B cell (primary cell): ENCODE measurements around the gene GPC3. TPM values are rescaled to one million over a fixed set of nuclear protein-coding genes. Genes with fewer than 3 reads are reported as not detected.

Experiments
- ATAC-seq: fragments of 200-7000 bp; cut with Tn5 transposase; one replicate; pipeline ENCODE4 v1.10.0; 2021; ENCODE audit warnings: low read depth, mild to moderate bottlenecking, moderate number of reproducible peaks, moderate library complexity
- CTCF ChIA-PET: fragments of 350-600 bp; sonication (Branson Sonifier 250); formaldehyde crosslinking; loops from one replicate; lab custom pipeline; 2021; ENCODE audit warnings: antibody characterized with exemption, inconsistent platforms; lab: Charles Lee
- POLR2A ChIA-PET: fragments of 350-600 bp; sonication (Branson Sonifier 250); formaldehyde crosslinking; loops from one replicate; lab custom pipeline; 2021; ENCODE audit warnings: antibody characterized with exemption; lab: Charles Lee
- DNase-seq: peaks from one replicate; pipeline ENCODE4 v3.0.0; 2013
- H2AFZ ChIP-seq: 2 replicates; pipeline ENCODE4 v1.6.1; 2012; ENCODE audit warnings: mild to moderate bottlenecking, low read depth, low read length; ENCODE audit not compliant: insufficient read depth, poor library complexity, severe bottlenecking
- H3K27ac ChIP-seq, 2 donors: 1 replicate in 1 of 2; 2 replicates in 1 of 2; pipeline ENCODE4 v1.5.1; 2012 to 2013; ENCODE audit warnings: low read length in 2 of 2, mild to moderate bottlenecking in 2 of 2, moderate library complexity in 1 of 2
- H3K27me3 ChIP-seq, 4 experiments: fragments of 200-600 bp in 1 of 4; sonication (generic) in 1 of 4; replicated peaks in 1 of 4; 1 replicate in 2 of 4; 2 replicates in 2 of 4; pipeline versions ENCODE4 v1.6.1 to v1.7.0; 2013 to 2016; ENCODE audit warnings: low read length in 3 of 4, mild to moderate bottlenecking in 2 of 4, mixed read lengths in 1 of 4, moderate library complexity in 1 of 4; ENCODE audit not compliant: insufficient read depth in 4 of 4, control insufficient read depth in 3 of 4; ENCODE audit errors: control extremely low read depth in 1 of 4
- H3K36me3 ChIP-seq, 2 experiments: replicated peaks in 1 of 2; 1 replicate in 1 of 2; 2 replicates in 1 of 2; pipeline versions ENCODE4 v1.6.1 to v1.7.1; 2013; ENCODE audit warnings: low read length in 1 of 2; ENCODE audit not compliant: insufficient read depth in 2 of 2, control insufficient read depth in 1 of 2; ENCODE audit errors: control extremely low read depth in 1 of 2, extremely low read depth in 1 of 2
- H3K4me1 ChIP-seq, 2 donors: fragments of 200-600 bp in 1 of 2; sonication (generic) in 1 of 2; 1 replicate in 1 of 2; 2 replicates in 1 of 2; pipeline versions ENCODE4 v1.5.1 to v1.6.1; 2013 to 2017; ENCODE audit warnings: low read length in 2 of 2; ENCODE audit not compliant: control insufficient read depth in 2 of 2, insufficient read depth in 2 of 2
- H3K4me2 ChIP-seq: replicated peaks from 2 replicates; pipeline ENCODE3; 2012; ENCODE audit warnings: mild to moderate bottlenecking, low read depth, low read length; ENCODE audit not compliant: poor library complexity, severe bottlenecking
- H3K4me3 ChIP-seq, 5 experiments: fragments of 200-600 bp in 1 of 5; sonication (generic) in 1 of 5; 1 replicate in 3 of 5; 2 replicates in 2 of 5; pipeline versions ENCODE4 v1.5.1 to v1.7.0; 2011 to 2016; ENCODE audit warnings: low read length in 4 of 5, mild to moderate bottlenecking in 4 of 5, low read depth in 2 of 5, control low read depth in 1 of 5, moderate library complexity in 1 of 5; ENCODE audit not compliant: insufficient read depth in 1 of 5; ENCODE audit errors: control extremely low read depth in 1 of 5, extremely low read depth in 1 of 5
- H3K79me2 ChIP-seq: fragments of 200-600 bp; sonication (generic); one replicate; pipeline ENCODE4 v1.6.0; 2016; ENCODE audit warnings: low read length; ENCODE audit not compliant: control insufficient read depth, insufficient read depth
- H3K9ac ChIP-seq: fragments of 200-600 bp; sonication (generic); 2 replicates; pipeline ENCODE4 v1.6.1; 2017; ENCODE audit warnings: mild to moderate bottlenecking, low read length, moderate library complexity
- H3K9me3 ChIP-seq, 3 donors: one replicate each; pipeline versions ENCODE4 v1.6.1 to v1.7.1; 2013; ENCODE audit warnings: low read length in 2 of 3; ENCODE audit not compliant: control insufficient read depth in 2 of 3, insufficient read depth in 1 of 3; ENCODE audit errors: control extremely low read depth in 1 of 3
- H4K20me1 ChIP-seq: 2 replicates; pipeline ENCODE4 v1.6.0; 2012; ENCODE audit warnings: mild to moderate bottlenecking, low read length; ENCODE audit not compliant: insufficient read depth, control insufficient read depth, poor library complexity, severe bottlenecking
- H3K27ac Mint-ChIP-seq: one replicate; pipeline ENCODE4 v1.8.0; 2021; ENCODE audit warnings: mixed read lengths
- H3K27me3 Mint-ChIP-seq: one replicate; pipeline ENCODE4 v1.8.0; 2021; ENCODE audit warnings: mixed read lengths
- H3K4me1 Mint-ChIP-seq: one replicate; pipeline ENCODE4 v1.8.0; 2021; ENCODE audit warnings: mixed read lengths
- H3K4me3 Mint-ChIP-seq: one replicate; pipeline ENCODE4 v1.8.0; 2021; ENCODE audit warnings: mixed read lengths
- H3K9me3 Mint-ChIP-seq: one replicate; pipeline ENCODE4 v1.8.0; 2022; ENCODE audit warnings: mixed read lengths; ENCODE audit not compliant: insufficient read depth
- EZH2 ChIP-seq: IDR thresholded peaks from 2 replicates; pipeline ENCODE4 v1.6.1; 2012; ENCODE audit warnings: borderline replicate concordance, low read depth, mild to moderate bottlenecking, moderate library complexity, low read length; ENCODE audit not compliant: insufficient read depth, poor library complexity, severe bottlenecking
- WGBS: methylation state at CpG from one replicate; pipeline ENCODE4 v1.1.5; 2013; ENCODE audit warnings: missing lambda C conversion rate; ENCODE audit not compliant: insufficient coverage; 5-methylcytosine and 5-hydroxymethylcytosine counted together
- intact Hi-C: fragments of 100-400 bp; cut with micrococcal nuclease; formaldehyde crosslinking; loops from one replicate; pipeline ENCODE4 v1.10.0; 2022
- polyA plus RNA-seq: library from polyadenylated mRNA; depleted of rRNA; stranded (reverse); fragments of >200 nt; gene quantifications from 2 replicates; pipeline ENCODE4 v1.2.3, GENCODE V29; 2012
- total RNA-seq, 2 donors: library from RNA; stranded (reverse); fragments of 120-200 nt in 1 of 2; gene quantifications; 1 replicate in 1 of 2; 2 replicates in 1 of 2; pipeline versions ENCODE4 v1.2.3 to v1.2.4, GENCODE V29; 2013 to 2022
- TF ChIP-seq, protein P1 (sequence below): fragments of 200-600 bp; IDR thresholded peaks from one replicate; pipeline ENCODE4 v1.8.0; 2022; ENCODE audit warnings: antibody characterized with exemption, mild to moderate bottlenecking

The GPC3 gene
- total and polyA plus RNA-seq, 2 donors (not counting 1 experiment from before 2014, with no cell fraction given), result not detected

DNA sequence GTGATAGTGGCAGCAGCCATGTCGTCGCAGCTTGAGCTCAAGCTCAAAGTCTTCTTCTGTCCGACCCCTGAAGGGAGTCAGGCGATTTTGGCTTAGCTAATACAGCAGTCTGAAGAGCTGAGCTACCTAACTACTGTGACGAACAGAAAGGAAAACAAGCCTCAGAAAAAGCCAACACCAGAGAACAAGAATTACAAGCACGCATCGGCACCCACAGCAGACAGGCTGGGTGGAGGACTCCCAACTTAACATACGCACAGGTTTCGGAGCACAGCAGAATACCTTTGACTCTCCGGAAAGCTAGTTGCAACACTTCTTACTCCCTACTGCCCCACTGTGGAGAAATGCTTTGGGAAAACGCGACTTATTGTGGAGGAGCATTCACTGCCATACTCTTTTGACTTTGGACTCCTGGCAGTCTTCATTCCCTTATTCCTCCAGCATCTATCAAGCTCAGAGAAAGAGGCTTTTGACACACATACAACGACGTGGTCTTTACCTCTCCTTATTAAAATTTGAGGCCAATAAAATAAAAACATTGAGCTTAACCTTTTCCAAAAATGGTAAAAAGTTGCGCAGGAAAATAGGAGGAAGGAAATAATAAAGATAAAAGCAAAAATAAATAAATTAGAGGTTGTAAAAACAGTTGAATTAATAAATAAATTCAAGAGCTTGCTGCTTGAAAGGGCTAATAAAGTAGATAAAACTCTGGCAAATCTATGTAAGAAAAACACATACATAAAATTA is 41.3 kb upstream of the GPC3 start:
- POLR2A ChIA-PET, result no interaction called here
- no peak for ATAC-seq
- peak; percentile 6 for DNase-seq
- no peaks in the 10 kb centered on the region for H4K20me1 ChIP-seq
- no peak overlapping the region for H3K27ac ChIP-seq
- no peaks in the 10 kb centered on the region for H3K9me3 Mint-ChIP-seq
- H3K27me3 Mint-ChIP-seq, result no peaks in the 10 kb centered on the region
- H3K4me3 ChIP-seq, result no peak overlapping the region
- intact Hi-C loops, result loop anchor here (2.0 kb wide), 1 partner anchor 234 kb away; no protein-coding TSS in a partner anchor
- H3K4me1 ChIP-seq, result no peaks in the 10 kb centered on the region
- no peaks in the 10 kb centered on the region for H3K36me3 ChIP-seq
- 35% methylated on average over 6 of the region's 15 CpGs for WGBS
- H3K79me2 ChIP-seq, result no peaks in the 10 kb centered on the region
- H3K9me3 ChIP-seq, result no peaks in the 10 kb centered on the region
- no peak overlapping the region for H3K4me3 Mint-ChIP-seq
- peak overlapping the region; percentile 39 for H3K4me2 ChIP-seq
- no peak overlapping the region for H3K27ac Mint-ChIP-seq
- H3K9ac ChIP-seq, result no peak overlapping the region
- H3K4me1 Mint-ChIP-seq, result no peaks in the 10 kb centered on the region
- no peak for TF ChIP-seq EZH2
- TF ChIP-seq, protein P1, sequence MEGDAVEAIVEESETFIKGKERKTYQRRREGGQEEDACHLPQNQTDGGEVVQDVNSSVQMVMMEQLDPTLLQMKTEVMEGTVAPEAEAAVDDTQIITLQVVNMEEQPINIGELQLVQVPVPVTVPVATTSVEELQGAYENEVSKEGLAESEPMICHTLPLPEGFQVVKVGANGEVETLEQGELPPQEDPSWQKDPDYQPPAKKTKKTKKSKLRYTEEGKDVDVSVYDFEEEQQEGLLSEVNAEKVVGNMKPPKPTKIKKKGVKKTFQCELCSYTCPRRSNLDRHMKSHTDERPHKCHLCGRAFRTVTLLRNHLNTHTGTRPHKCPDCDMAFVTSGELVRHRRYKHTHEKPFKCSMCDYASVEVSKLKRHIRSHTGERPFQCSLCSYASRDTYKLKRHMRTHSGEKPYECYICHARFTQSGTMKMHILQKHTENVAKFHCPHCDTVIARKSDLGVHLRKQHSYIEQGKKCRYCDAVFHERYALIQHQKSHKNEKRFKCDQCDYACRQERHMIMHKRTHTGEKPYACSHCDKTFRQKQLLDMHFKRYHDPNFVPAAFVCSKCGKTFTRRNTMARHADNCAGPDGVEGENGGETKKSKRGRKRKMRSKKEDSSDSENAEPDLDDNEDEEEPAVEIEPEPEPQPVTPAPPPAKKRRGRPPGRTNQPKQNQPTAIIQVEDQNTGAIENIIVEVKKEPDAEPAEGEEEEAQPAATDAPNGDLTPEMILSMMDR, result no peak
- H2AFZ ChIP-seq, result peak overlapping the region; percentile 22
- H3K27me3 ChIP-seq, result no peaks in the 10 kb centered on the region
- CTCF ChIA-PET, result interaction anchor here (0.7 to 2.8 kb wide), 7 partner anchors 118 to 405 kb away, joined by 3 to 14 read pairs (median 4); no protein-coding TSS in a partner anchor

DNA sequence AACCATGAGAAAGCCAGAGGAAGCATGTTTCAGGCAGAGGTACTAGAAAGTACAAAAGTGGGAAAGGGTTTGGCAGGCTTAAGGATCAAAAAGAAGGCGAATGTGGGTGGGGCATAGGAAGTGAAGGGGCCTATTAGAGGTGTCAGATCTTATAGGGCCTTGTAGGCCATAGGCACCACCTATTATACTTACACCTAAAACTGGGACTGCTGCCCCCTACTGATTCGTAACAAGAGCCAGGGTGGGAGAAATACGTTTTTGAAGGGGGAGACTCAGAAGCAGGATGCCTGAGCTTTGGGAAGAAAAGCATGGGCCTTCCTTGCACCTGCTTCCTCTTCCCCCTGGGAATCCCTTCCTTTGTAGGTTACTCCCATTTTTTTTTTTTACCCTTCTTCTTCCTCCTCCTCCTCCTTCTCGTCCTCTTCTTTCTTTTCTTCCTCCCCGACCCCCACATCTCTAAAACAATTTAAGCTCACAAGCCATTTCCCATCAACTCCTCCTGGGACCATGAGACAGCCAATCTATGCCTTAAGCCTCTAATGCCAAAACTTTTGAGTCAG is 40.7 kb upstream of the GPC3 start:
- ChIA-PET POLR2A (no interaction called here), CTCF (interaction anchor here (0.7 to 2.8 kb wide), 7 partner anchors 118 to 406 kb away, joined by 3 to 14 read pairs (median 4); no protein-coding TSS in a partner anchor)
- no peaks in the 10 kb centered on the region for H3K9me3 ChIP-seq
- Mint-ChIP-seq H3K27ac (no peak overlapping the region), H3K4me1 (no peaks in the 10 kb centered on the region), H3K9me3 (no peaks in the 10 kb centered on the region), H3K4me3 (no peak overlapping the region), H3K27me3 (no peaks in the 10 kb centered on the region)
- TF ChIP-seq EZH2, result no peak
- TF ChIP-seq, protein P1, result no peak
- H3K36me3 ChIP-seq, result no peaks in the 10 kb centered on the region
- H3K79me2 ChIP-seq, result no peaks in the 10 kb centered on the region
- intact Hi-C loops, result loop anchor here (2.0 kb wide), 1 partner anchor 233 kb away; no protein-coding TSS in a partner anchor
- WGBS, result no CpG with 5 or more reads among the region's 5 CpGs
- H3K4me2 ChIP-seq, result no peak overlapping the region
- no peak for ATAC-seq
- H3K4me3 ChIP-seq, result no peak overlapping the region
- H4K20me1 ChIP-seq, result no peaks in the 10 kb centered on the region
- no peak overlapping the region for H2AFZ ChIP-seq
- H3K4me1 ChIP-seq, result no peaks in the 10 kb centered on the region
- no peak for DNase-seq
- H3K9ac ChIP-seq, result no peak overlapping the region
- no peaks in the 10 kb centered on the region for H3K27me3 ChIP-seq
- no peak overlapping the region for H3K27ac ChIP-seq
